HG03196 (cell line): ENCODE measurements around the gene FBLN2.

ENCODE experiments used
- ATAC-seq: cut with Tn5 transposase; IDR thresholded peaks from one replicate; pipeline ENCODE4 v1.9.1; 2021; ENCODE audit not compliant: unreplicated experiment

Gene FBLN2

DNA sequence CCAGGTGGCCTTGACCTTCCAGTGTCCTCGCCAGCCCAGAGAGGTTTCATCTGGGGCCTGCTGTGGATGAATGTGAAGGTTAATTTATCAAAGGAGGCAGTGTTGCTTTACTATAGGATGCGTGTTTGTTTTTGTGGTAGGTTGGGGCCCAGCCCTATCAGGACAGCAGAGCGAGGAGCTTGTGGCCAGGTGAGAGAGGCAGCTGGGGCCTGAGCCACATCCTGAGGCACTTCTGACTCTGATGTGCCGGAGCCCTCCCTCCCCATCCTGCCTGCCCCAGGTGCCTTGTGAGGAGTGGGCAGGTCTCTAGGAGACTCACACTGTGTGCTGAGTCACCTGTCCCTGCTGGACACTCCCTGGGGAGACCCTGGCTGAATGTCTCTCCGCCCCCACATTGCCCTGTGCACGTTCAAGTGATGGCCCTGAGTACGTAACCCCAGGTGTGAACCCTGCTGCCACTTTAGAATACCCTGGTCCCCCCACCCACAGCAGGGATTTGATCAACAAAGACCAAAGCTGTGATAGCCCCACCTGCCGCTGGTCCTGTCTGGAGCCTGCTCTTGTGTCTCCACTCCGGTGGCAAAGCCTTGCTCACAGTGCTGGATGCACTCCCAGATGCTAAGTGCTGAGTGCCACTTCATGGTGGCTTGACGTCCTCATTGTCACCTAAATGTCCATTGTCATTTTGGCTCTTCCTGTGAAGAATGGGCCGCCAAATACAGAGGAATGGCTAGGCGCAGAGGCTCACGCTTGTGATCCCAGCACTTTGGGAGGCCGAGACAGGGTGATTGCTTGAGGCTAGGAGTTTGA lies 16.0 kb downstream of the FBLN2 start:
- no peak for ATAC-seq

DNA sequence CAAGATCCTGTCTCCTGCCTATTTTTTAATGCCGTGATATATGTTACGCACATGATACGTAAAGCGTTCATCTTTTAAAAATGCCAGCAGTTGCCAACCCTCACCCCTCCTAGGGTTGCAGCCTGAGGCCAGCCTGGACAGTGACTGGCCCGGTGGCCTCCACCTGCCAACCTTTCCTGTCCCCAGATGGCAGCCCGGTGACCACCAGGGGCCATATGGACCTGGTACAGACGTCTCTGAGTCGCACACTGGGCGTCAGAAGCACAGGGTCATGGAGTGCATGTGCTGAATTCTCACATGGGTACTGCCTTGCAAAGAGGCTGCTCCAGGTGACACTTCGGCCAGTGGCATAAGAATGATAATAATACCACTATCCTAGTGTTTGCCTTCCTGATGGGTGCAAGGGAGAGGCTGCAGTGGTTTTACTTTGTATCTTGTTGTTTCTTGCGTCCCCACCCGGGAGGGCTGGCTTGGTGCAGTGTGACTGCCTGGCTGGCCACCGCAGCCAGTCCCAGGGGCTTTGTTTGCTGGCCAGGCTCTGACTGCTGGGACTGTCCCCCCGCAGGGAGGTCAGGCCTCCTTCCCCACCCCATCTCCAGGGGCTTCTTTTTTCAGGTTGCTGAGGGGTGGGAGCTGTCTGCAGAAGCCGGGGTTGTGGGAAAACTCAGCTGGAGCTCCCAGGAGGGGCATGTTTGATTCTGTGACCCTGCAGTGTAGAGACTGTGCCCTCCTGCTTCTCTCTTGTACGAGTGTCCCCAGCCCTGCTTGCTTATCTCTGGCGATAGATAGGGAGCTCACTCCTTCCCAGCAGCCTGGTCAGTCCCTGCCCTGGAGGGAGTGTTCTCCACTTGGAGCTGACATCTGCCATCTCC lies 16.9 kb downstream of the FBLN2 start:
- ATAC-seq: no peak

DNA sequence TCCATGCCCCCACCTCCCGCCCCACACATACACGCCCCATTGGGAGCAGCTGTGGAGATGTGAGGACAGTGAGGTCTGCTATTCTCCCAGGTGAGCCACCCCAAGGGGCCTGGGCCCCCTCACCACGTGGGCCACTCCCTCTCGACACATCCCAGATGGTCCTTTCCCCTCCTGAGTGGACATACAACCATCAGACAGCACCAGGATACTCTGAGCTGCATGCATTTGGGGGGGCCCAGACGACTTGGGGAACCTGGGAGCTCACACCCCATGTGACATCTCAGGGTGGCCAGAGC lies 17.5 kb downstream of the FBLN2 start:
- ATAC-seq: no peak

DNA sequence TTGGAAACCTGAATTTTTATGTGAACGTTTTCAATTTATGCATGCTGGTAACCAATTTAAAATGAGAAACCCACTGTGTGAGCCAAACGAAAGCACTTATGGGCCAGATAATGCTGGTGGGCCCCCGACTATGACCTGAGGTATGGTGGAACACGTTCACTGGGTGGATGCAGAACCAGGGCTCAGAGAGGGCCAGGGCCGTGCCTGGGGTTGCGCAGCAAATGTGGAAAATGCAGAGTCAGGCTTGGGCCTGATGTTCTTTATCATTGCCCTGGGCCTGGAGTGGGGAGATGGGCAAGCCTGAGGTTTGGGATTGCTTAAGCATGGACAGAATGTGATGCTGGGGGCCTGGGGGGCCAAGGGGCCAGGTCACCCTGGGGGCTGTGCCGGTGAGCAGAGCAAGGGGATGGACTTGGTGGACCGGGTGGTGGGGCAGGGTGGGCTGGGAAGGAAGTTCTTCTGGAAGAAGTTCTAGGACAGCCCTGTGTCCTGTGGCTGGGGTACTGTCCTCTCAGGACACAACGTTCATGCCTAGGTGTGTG lies 17.9 kb downstream of the FBLN2 start:
- no peak for ATAC-seq

DNA sequence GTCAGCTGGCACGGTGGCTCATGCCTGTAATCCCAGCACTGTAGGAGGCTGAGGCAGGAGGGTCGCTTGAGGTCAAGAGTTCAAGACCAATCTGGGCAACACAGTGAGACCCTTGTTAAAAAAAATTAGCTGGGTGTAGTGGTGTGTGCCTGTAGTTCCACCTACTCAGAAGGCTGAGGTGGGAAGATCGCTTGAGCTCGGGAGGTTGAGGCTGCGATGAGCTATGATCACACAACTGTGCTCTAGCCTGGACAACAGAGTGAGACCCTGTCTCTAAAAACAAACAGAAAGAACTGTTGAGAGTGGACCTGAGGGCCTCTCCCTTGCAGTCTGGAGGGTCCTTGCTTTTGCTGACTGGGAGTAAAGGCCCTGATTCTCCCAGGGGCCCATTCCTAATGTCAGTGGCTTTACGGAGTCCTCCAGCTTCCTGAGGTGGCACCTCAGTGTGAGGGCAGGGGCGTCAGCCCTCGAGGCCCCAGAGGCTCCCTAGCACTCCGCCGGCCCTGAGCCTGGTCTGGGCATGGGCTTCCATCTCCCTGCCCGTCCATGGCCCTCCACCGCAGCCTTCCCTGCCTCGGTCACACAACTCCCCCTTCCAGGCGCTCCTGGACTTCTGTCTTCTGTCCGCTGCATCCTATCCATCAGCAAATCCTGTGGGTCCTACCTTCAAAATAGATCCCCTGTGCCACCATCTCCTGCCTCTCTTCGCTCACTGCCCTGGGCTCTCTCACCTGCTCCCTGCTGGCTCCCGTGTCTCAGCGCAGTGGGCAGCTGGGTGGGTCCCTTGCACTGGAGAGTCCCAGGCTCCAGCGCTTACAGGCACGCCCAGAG lies 19.0 kb downstream of the FBLN2 start:
- no peak for ATAC-seq

DNA sequence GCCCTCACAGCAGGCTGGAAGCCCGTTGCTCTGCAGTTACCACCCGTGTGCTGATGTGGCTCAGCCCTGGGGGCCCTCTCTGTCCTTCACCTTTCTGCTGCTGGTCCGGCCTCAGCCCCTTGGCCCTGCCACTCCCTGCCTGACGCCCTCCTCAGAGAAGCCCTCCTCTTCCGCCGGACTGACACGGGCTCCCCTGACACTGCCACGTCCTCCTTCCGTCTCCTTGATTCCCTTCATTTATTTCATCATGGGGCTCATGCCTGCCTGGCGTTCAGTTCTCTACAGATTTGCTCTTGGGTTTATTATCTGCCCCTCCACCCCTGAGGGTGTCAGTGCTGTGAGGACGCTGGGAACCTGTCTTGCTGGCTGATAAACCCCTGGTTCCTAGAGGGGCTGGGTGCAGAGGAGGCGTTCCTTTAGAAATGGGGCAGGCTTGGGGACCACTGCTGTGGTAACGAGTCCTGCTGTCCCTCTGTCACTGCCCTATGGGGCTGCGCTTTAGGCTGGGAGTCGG lies 19.6 kb downstream of the FBLN2 start:
- no peak for ATAC-seq

DNA sequence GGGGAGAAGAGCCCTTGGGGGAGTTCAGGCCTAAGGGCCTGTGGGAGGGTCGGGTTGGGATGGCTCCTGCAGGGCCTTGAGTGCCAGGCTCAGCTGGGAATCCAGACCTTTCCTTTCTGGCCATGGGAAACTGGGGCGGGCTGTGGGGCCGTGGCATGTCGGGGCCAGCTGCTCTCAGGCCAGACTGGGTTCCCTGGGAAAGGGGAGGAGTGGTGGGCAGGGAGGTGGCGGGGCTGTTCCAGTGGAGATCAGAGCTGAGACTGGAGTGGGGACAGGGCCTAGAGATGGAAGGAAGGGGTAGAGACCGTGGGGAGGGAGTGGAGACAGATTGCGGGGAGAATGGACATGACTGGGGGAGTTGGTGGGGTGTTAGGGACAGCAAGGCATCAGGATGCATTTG lies 20.3 kb downstream of the FBLN2 start:
- no peak for ATAC-seq

DNA sequence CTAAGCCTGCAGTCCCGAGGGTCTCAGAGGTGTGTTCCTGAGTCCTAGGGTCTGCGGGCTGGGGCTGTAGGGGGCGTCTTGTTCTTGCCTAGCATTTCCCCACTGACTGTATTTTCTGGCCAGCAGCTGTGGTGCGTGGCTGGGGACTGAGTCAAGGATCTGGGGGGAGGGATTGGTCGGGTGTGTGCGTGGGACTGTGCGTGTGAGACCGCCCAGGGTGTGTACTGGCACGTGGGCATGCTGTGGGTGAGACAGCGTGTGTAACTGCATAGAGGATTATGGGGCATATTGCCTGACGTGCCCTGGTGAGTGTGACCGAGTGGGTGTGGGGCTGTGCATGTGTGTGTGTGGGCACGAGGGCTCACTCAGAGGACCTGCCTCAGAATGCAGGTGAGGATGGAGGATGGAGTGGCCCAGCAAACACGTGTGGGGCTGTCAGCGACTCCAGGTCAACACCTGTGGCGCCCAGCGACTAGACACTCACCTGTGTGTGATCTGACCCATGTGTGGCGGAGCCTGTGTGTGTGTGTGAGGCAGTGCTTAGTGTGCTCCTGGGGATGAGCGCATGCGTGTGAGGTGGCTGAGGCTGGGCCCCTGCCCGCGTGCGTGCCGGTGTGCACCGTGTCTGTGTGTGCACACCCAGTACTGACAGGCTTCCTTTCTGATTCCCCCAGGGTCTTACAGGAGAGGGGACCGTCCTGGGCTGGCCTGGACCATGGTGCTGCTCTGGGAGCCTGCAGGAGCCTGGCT lies 20.9 kb downstream of the FBLN2 start:
- ATAC-seq: no peak

DNA sequence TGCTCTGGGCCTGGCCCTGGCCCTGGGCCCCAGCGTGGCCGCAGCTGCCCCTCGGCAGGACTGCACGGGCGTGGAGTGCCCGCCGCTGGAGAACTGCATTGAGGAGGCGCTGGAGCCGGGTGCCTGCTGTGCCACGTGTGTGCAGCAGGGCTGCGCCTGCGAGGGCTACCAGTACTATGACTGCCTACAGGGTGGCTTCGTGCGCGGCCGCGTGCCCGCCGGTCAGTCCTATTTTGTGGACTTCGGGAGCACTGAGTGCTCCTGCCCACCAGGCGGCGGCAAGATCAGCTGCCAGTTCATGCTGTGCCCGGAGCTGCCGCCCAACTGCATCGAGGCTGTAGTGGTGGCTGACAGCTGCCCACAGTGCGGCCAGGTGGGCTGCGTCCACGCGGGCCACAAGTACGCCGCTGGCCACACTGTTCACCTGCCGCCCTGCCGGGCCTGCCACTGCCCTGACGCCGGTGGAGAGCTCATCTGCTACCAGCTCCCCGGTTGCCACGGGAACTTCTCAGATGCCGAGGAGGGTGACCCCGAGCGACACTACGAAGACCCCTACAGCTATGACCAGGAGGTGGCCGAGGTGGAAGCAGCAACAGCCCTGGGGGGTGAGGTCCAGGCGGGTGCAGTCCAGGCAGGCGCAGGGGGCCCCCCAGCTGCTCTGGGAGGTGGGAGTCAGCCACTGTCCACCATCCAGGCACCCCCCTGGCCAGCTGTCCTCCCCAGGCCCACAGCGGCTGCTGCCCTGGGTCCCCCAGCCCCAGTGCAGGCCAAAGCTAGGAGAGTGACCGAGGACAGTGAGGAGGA lies 21.7 kb downstream of the FBLN2 start:
- no peak for ATAC-seq

DNA sequence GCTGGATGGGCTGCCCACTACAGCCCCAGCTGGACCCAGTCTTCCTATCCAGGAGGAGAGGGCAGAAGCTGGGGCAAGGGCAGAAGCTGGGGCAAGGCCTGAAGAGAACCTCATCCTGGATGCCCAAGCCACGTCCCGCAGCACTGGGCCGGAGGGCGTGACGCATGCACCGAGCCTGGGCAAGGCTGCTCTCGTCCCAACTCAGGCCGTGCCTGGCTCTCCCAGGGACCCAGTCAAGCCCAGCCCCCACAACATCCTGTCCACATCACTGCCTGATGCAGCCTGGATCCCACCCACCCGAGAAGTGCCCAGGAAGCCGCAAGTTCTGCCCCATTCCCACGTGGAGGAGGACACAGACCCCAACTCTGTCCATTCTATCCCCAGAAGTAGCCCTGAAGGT lies 22.3 kb downstream of the FBLN2 start:
- ATAC-seq: no peak

DNA sequence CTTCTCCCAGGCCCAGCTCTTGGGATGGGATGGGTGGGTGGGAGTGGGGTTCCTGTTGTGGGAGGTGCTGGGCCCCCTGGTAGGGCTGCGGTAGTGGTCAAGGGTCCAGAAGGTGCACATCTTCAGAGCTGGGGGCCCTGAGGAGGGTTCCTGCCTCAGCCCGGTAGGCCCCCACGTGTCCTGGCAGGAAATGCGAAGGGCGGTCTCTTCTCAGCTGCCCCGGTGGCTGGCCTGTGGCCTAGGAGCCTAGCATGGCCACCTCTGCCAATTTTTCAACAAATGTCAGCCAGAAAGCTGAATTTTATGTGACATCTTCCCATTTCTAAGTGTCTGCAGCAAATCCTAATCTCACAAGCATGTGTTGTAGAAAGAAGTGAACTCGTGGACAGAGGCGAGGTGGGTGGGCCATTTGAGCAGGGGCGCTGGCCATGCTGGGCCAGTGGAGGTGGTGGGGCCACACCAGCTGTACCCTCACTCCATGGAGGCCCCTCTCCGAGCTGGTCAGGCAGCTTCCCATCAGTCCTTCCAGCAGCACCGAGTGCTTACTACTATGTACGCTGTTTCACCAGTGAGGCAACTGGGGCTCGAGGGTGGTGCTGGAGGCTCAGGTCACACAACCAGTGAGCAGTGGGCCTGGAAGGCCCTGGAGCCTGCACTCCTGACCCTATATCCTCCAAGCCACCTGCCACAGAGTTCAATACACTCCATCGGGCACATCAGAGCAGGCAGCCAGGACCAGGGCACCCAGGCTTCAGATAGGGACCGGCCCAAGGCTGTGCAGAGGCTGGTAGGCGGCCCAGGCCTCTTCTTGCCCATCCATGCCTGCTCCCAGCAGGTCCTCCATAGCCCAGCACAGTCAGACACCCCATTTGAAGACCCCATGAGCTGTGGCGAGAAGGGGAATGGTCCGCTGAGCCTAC lies 23.2 kb downstream of the FBLN2 start:
- no peak for ATAC-seq

DNA sequence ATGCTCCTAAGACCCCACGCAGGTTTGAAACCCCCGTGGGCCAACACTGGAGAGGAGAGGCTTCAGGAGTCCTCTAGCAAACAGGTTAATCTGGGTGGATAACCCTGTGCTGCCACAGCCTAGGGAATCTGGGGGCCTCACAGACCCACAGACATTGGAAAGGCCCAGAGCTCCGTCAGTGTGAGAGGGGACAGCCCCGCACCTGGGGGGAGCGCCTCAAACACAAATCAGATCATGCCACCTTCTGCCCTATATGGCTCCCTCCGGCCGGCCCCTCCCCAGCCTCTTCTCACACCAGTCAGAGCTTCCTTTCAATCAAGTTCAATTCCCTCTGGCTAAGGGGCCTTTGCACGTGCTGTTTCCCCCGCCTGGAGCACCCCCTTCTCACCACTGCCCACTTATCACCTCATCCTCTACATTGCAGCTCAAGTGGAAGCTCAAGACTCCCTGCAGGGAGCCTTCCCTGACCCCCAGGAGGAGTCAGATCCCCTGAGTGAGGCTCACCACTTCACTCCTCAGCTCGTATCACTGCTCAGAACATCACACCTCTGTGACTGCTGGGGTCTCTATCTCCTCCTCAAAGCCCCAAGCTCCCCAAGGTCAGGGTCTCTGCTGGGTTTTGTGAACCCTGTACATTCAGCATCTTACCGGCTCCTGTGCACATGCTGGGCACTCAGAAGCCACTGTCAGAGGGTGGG lies 24.1 kb downstream of the FBLN2 start:
- no peak for ATAC-seq

DNA sequence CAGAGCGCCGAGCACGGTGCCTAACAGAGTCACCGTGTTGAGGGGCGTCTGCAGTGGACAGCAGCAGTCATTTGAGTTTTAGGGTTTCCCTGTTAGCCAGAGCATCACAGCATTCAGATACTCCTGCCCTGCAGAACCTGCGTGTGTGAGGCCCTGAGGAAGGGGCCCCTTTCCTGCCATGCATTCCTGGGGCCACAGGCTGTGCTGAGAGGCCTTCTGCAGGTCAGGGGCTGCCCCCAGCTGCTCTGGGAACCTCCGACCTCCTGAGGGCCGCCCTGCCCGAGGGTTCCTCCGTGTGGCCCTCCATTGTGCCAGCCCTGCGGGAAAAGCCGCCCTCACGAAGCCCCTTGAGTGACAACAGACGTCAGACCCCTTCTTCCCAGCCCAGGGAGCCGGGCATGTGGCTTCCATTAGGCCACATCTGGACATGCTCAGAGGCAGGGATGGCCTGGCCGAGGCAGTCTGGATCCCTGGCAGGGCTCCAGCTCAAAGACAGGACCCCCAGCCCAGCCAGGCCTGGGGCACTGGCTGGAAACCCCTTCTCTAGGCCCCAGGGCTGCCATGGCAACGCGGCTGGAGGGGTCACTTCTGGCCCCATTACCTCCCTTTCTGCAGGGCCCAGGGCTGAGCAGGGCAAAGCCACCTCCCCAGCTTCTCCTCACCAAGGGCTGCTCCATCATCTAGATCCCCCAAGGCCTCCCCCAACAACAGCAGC lies 25.3 kb downstream of the FBLN2 start:
- ATAC-seq: no peak

DNA sequence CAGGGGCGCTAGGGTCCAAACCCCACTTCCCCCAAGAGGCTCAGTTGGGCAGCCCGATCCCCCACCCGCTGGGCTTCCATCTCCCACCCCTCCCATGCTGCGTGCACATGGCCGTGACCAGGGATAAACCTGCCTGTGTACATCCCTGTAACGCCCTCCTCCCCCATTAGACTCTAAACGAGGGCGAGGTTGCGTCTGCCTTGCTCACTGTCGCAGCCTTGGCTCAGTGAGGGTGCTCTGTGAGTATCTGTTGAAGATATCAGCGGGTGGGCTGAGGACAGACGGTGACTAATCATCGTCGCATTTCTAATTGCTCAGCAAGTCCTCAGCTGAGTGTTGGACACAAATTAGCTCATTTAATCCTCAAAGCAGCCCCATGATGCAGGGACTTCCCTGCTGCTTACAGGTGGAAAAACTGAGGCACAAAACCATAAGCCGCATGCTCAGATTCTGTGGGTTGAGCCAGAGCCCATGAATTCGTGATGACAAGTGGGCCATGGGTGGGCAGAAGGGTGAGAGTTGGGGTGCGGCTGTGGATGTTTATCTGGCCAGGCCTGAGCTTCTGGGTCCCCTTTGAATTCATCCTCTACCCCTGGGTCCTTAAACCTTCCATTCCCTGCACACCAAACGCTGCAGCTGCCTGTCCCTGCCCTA lies 26.0 kb downstream of the FBLN2 start:
- ATAC-seq: no peak

DNA sequence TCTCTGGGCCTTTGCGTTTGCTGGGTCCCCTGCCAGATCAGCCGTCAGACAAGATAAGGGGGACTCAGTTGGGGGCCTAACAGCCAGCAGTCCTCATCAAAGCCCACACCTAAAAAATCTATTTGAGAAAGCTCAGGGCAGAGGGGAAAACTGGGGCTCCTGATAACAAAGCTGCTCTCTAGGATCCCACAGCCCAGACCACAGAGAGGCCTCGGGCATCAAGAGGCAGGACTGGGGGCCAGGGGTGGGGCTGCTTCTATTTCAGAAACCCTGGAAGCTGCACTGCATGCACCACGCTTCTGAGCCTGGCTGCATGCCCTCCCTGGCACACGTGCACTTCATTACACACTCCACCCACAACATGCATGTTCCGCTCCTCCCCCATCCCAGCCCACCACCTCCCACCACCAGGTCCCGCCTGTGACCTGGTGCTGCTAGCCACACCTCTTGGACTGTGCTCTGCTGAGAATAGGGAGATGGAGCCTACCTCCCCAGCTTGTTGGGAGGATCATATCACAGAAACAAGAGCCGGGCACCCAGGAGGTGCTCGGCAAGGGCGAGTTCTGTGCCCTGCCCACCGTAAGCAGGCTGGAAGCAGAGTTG lies 26.6 kb downstream of the FBLN2 start:
- ATAC-seq: no peak
